ENCODE results near the gene TUFT1. TPM values are rescaled to one million over a fixed set of nuclear protein-coding genes. Genes with fewer than 3 reads are reported as not detected.

Gene TUFT1
- total and polyA plus RNA-seq, 2 of the 4 experiments (the other 2 are of a cell fraction) = 21.2 to 30.3 TPM

- Histone ChIP-seq H3K14ac (replicated peaks; ENCODE audit: low read depth, low read length) (no peak overlapping the region), H3K27ac (ENCODE audit: insufficient read depth, low read length) (no peak overlapping the region), H2AK5ac (ENCODE audit: low read depth, low read length) (no peak overlapping the region), H3K18ac (ENCODE audit: low read depth, low read length) (no peak overlapping the region), H2AK9ac (replicated peaks; ENCODE audit: low read depth, low read length, poor library complexity) (no peak overlapping the region), H4K20me1 (ENCODE audit: insufficient read depth, low read length) (no peaks in the 10 kb centered on the region), H4K8ac (ENCODE audit: low read depth in 2 of 2, low read length in 2 of 2) (no peak overlapping the region), H2BK15ac (ENCODE audit: low read depth, low read length) (no peak overlapping the region), H3K27me3 (ENCODE audit: control insufficient read depth, insufficient read depth, low read length) (no peaks in the 10 kb centered on the region), H3K9me1 (ENCODE audit: insufficient read depth, low read length) (no peaks in the 10 kb centered on the region; the same call in 1 of the 2 replicates), H4K5ac (ENCODE audit: low read depth, low read length) (no peak overlapping the region), H2AFZ (replicated peaks; ENCODE audit: low read length, poor library complexity) (no peak overlapping the region), H3K4me3 (ENCODE audit: insufficient read depth, low read depth, low read length) (no peak overlapping the region), H3K23ac (ENCODE audit: low read depth, low read length) (no peak overlapping the region), H3K79me1 (ENCODE audit: low read depth in 1 of 2, low read length in 2 of 2) (no peaks in the 10 kb centered on the region), H4K91ac (ENCODE audit: insufficient read depth, low read depth, low read length) (no peak overlapping the region), H3K4me2 (ENCODE audit: low read depth, low read length) (no peak overlapping the region), H3K56ac (ENCODE audit: extremely low read depth, insufficient read depth, low read length) (no peak overlapping the region), H2BK120ac (ENCODE audit: low read depth, low read length) (no peak overlapping the region), H3K36me3 (ENCODE audit: control insufficient read depth, insufficient read depth, low read length) (peaks cover 29% of the 10 kb centered on the region), H3K9ac (ENCODE audit: low read depth, low read length) (no peak overlapping the region), H2BK20ac (ENCODE audit: low read depth, low read length) (no peak overlapping the region), H3K9me3 (ENCODE audit: control insufficient read depth, insufficient read depth, low read length) (no peaks in the 10 kb centered on the region), H3K4ac (ENCODE audit: low read depth, low read length) (no peak overlapping the region), H2BK5ac (ENCODE audit: low read depth, low read length, poor library complexity, severe bottlenecking) (no peak overlapping the region), H3K4me1 (ENCODE audit: control insufficient read depth, insufficient read depth, low read length) (peaks cover 6% of the 10 kb centered on the region)
- no TSS peak for BruUV-seq (replicated peaks)
- POLR2A ChIA-PET (ENCODE audit: unreplicated experiment) = no interaction called here
- dilution Hi-C loops (cut with HindIII; ENCODE audit: low sequenced_read_pairs, unreplicated experiment) = no loop called here
- no peak for DNase-seq
- TF ChIP-seq POLR2A (IDR thresholded peaks at IDR 0.05; ENCODE audit: low read depth, low read length) (no peak), SMC3 (IDR thresholded peaks at IDR 0.05; ENCODE audit: low read depth, low read length) (no peak), CHD1 (IDR thresholded peaks at IDR 0.05; ENCODE audit: low read depth, low read length) (no peak), MAZ (IDR thresholded peaks at IDR 0.05; ENCODE audit: borderline replicate concordance, low read depth, low read length) (no peak), MAFK (IDR thresholded peaks at IDR 0.05; ENCODE audit: low read depth, low read length) (no peak), CEBPB (IDR thresholded peaks at IDR 0.05; ENCODE audit: low read depth, low read length) (no peak), NFE2L2 (IDR thresholded peaks at IDR 0.05; ENCODE audit: low read depth, low read length) (no peak), RAD21 (IDR thresholded peaks at IDR 0.05; ENCODE audit: low read length) (no peak), RCOR1 (IDR thresholded peaks at IDR 0.05; ENCODE audit: insufficient replicate concordance, low read length) (no peak), FOS (IDR thresholded peaks at IDR 0.05; ENCODE audit: low read depth, low read length) (no peak), RFX5 (IDR thresholded peaks at IDR 0.05; ENCODE audit: low read depth, low read length) (no peak), BHLHE40 (IDR thresholded peaks at IDR 0.05; ENCODE audit: low read depth, low read length) (no peak), MXI1 (IDR thresholded peaks at IDR 0.05; ENCODE audit: borderline replicate concordance, low read depth, low read length) (no peak)
- TF ChIP-seq, protein P1, sequence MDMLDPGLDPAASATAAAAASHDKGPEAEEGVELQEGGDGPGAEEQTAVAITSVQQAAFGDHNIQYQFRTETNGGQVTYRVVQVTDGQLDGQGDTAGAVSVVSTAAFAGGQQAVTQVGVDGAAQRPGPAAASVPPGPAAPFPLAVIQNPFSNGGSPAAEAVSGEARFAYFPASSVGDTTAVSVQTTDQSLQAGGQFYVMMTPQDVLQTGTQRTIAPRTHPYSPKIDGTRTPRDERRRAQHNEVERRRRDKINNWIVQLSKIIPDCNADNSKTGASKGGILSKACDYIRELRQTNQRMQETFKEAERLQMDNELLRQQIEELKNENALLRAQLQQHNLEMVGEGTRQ (IDR thresholded peaks at IDR 0.05; ENCODE audit: low read depth, low read length) = no peak
- TF ChIP-seq, protein P2, sequence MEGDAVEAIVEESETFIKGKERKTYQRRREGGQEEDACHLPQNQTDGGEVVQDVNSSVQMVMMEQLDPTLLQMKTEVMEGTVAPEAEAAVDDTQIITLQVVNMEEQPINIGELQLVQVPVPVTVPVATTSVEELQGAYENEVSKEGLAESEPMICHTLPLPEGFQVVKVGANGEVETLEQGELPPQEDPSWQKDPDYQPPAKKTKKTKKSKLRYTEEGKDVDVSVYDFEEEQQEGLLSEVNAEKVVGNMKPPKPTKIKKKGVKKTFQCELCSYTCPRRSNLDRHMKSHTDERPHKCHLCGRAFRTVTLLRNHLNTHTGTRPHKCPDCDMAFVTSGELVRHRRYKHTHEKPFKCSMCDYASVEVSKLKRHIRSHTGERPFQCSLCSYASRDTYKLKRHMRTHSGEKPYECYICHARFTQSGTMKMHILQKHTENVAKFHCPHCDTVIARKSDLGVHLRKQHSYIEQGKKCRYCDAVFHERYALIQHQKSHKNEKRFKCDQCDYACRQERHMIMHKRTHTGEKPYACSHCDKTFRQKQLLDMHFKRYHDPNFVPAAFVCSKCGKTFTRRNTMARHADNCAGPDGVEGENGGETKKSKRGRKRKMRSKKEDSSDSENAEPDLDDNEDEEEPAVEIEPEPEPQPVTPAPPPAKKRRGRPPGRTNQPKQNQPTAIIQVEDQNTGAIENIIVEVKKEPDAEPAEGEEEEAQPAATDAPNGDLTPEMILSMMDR (conservative IDR thresholded peaks at IDR 0.05; ENCODE audit: low read depth, low read length) = no peak
- TF ChIP-seq, protein P3, sequence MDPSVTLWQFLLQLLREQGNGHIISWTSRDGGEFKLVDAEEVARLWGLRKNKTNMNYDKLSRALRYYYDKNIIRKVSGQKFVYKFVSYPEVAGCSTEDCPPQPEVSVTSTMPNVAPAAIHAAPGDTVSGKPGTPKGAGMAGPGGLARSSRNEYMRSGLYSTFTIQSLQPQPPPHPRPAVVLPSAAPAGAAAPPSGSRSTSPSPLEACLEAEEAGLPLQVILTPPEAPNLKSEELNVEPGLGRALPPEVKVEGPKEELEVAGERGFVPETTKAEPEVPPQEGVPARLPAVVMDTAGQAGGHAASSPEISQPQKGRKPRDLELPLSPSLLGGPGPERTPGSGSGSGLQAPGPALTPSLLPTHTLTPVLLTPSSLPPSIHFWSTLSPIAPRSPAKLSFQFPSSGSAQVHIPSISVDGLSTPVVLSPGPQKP (IDR thresholded peaks at IDR 0.05; ENCODE audit: borderline replicate concordance, low read depth, low read length) = no peak
- CTCF ChIA-PET = no interaction called here
- WGBS, 2 experiments (ENCODE audit: extremely low coverage in 2 of 2, insufficient read length in 1 of 2) = 47% methylated on average over 3 of the region's 5 CpGs; no CpG with 5 or more reads in 1 of the 2 experiments
- intact Hi-C loops (cut with micrococcal nuclease) = no loop called here
- in situ Hi-C loops (cut with MboI; ENCODE audit: low sequenced_read_pairs) = no loop called here
- no peak for ATAC-seq (ENCODE audit: low read depth)
Observed at GRCh38 chr1:151581451-151581850, 41.3 kb downstream of the TUFT1 start.
